Astrocyte (in vitro differentiated cells and primary cell): ENCODE results near the gene XYLT1. TPM values are rescaled to one million over a fixed set of nuclear protein-coding genes. Genes with fewer than 3 reads are reported as not detected.

ENCODE experiments used
- DNase-seq: peaks from one replicate; pipeline ENCODE4 v3.0.0-alpha.2; 2010; ENCODE audit warnings: low read depth
- FAIRE-seq: peaks from 2 replicates; lab custom pipeline; 2011; peaks lifted over from hg19 to GRCh38; lab: Jason Lieb, UNC
- H2AFZ ChIP-seq: 2 replicates; pipeline ENCODE4 v1.6.0; 2012; ENCODE audit warnings: low read depth, low read length, inconsistent platforms
- H3K27ac ChIP-seq: 2 replicates; pipeline ENCODE4 v1.5.1; 2011; ENCODE audit warnings: low read depth, low read length, inconsistent platforms
- H3K27me3 ChIP-seq: 2 replicates; pipeline ENCODE4 v1.6.0; 2011; ENCODE audit warnings: low read length, inconsistent platforms; ENCODE audit not compliant: insufficient read depth
- H3K36me3 ChIP-seq: 2 replicates; pipeline ENCODE4 v1.5.1; 2011; ENCODE audit warnings: low read length, inconsistent platforms; ENCODE audit not compliant: insufficient read depth
- H3K4me1 ChIP-seq: 2 replicates; pipeline ENCODE4 v1.5.1; 2011; ENCODE audit warnings: low read length, inconsistent platforms; ENCODE audit not compliant: insufficient read depth
- H3K4me2 ChIP-seq: 2 replicates; pipeline ENCODE4 v1.6.0; 2012; ENCODE audit warnings: low read length, inconsistent platforms
- H3K4me3 ChIP-seq: 2 replicates; pipeline ENCODE4 v1.5.1; 2011; ENCODE audit warnings: low read depth, mild to moderate bottlenecking, low read length, inconsistent platforms; ENCODE audit not compliant: insufficient read depth
- H3K79me2 ChIP-seq: 2 replicates; pipeline ENCODE4 v1.6.0; 2012; ENCODE audit warnings: mild to moderate bottlenecking, low read length, inconsistent platforms; ENCODE audit not compliant: insufficient read depth
- H3K9ac ChIP-seq: 2 replicates; pipeline ENCODE4 v1.6.0; 2012; ENCODE audit warnings: mild to moderate bottlenecking, low read length, inconsistent platforms
- H3K9me3 ChIP-seq: 2 replicates; pipeline ENCODE4 v1.5.1; 2012; ENCODE audit warnings: low read depth, mild to moderate bottlenecking, low read length, inconsistent platforms; ENCODE audit not compliant: insufficient read depth
- H4K20me1 ChIP-seq: 2 replicates; pipeline ENCODE4 v1.6.0; 2012; ENCODE audit warnings: low read length, inconsistent platforms; ENCODE audit not compliant: insufficient read depth
- H3K27ac Mint-ChIP-seq: one replicate; pipeline ENCODE4 v1.8.0; 2021; ENCODE audit warnings: mild to moderate bottlenecking, mixed read lengths; ENCODE audit not compliant: unreplicated experiment
- H3K27me3 Mint-ChIP-seq: one replicate; pipeline ENCODE4 v1.8.0; 2021; ENCODE audit warnings: low read depth, mixed read lengths; ENCODE audit not compliant: unreplicated experiment
- H3K36me3 Mint-ChIP-seq: one replicate; pipeline ENCODE4 v1.8.0; 2021; ENCODE audit warnings: low read depth, mixed read lengths; ENCODE audit not compliant: unreplicated experiment
- H3K4me1 Mint-ChIP-seq: one replicate; pipeline ENCODE4 v1.8.0; 2021; ENCODE audit warnings: low read depth, mixed read lengths; ENCODE audit not compliant: unreplicated experiment
- H3K4me3 Mint-ChIP-seq: one replicate; pipeline ENCODE4 v1.8.0; 2021; ENCODE audit warnings: mild to moderate bottlenecking, moderate library complexity, mixed read lengths; ENCODE audit not compliant: unreplicated experiment
- H3K9me3 Mint-ChIP-seq: one replicate; pipeline ENCODE4 v1.8.0; 2021; ENCODE audit warnings: mild to moderate bottlenecking, mixed read lengths; ENCODE audit not compliant: unreplicated experiment
- CTCF ChIP-seq: IDR thresholded peaks from 2 replicates; pipeline ENCODE4 v1.5.1; 2011; ENCODE audit warnings: low read depth, mild to moderate bottlenecking, inconsistent platforms, low read length, moderate library complexity; ENCODE audit not compliant: insufficient read depth
- EZH2 ChIP-seq: IDR thresholded peaks from 2 replicates; pipeline ENCODE4 v1.6.1; 2012; ENCODE audit warnings: mild to moderate bottlenecking, low read length, inconsistent platforms; ENCODE audit not compliant: insufficient read depth
- total RNA-seq: library from RNA; stranded (reverse); gene quantifications from 2 replicates; pipeline ENCODE4 v1.2.1, GENCODE V29; 2021

The XYLT1 gene
- total RNA-seq, 1 donor from 2014 or later = 22.9 TPM

GRCh38 chr16:17374668-17375255, 96.0 kb downstream of the XYLT1 start:
- DNase-seq = no peak
- no peak for FAIRE-seq
- no peaks in the 10 kb centered on the region for H3K27me3 ChIP-seq
- H3K27ac ChIP-seq = no peak overlapping the region
- Mint-ChIP-seq H3K9me3 (no peaks in the 10 kb centered on the region), H3K27me3 (peaks cover 2% of the 10 kb centered on the region), H3K4me1 (peaks cover 31% of the 10 kb centered on the region), H3K4me3 (no peak overlapping the region), H3K27ac (no peak overlapping the region), H3K36me3 (peaks cover 3% of the 10 kb centered on the region)
- H3K36me3 ChIP-seq = no peaks in the 10 kb centered on the region
- peaks cover 82% of the 10 kb centered on the region for H3K79me2 ChIP-seq
- no peak overlapping the region for H3K4me3 ChIP-seq
- H3K9ac ChIP-seq = no peak overlapping the region
- peaks cover 99% of the 10 kb centered on the region for H4K20me1 ChIP-seq
- no peaks in the 10 kb centered on the region for H3K9me3 ChIP-seq
- TF ChIP-seq EZH2 = no peak
- no peak for TF ChIP-seq CTCF
- H3K4me2 ChIP-seq = no peak overlapping the region
- peaks cover 20% of the 10 kb centered on the region for H3K4me1 ChIP-seq
- no peak overlapping the region for H2AFZ ChIP-seq

- TF ChIP-seq CTCF (no peak), EZH2 (no peak)
- H2AFZ ChIP-seq = no peak overlapping the region
- no peak for DNase-seq
- H4K20me1 ChIP-seq = peaks cover 97% of the 10 kb centered on the region
- no peaks in the 10 kb centered on the region for H3K27me3 ChIP-seq
- no peaks in the 10 kb centered on the region for H3K9me3 Mint-ChIP-seq
- no peak overlapping the region for H3K4me2 ChIP-seq
- H3K36me3 Mint-ChIP-seq = peaks cover 3% of the 10 kb centered on the region
- no peaks in the 10 kb centered on the region for H3K36me3 ChIP-seq
- H3K79me2 ChIP-seq = peaks cover 86% of the 10 kb centered on the region
- H3K9me3 ChIP-seq = no peaks in the 10 kb centered on the region
- peaks cover 2% of the 10 kb centered on the region for H3K27me3 Mint-ChIP-seq
- peaks cover 26% of the 10 kb centered on the region for H3K4me1 Mint-ChIP-seq
- no peak overlapping the region for H3K4me3 ChIP-seq
- peaks cover 21% of the 10 kb centered on the region for H3K4me1 ChIP-seq
- no peak overlapping the region for H3K27ac ChIP-seq
- H3K9ac ChIP-seq = no peak overlapping the region
- H3K4me3 Mint-ChIP-seq = no peak overlapping the region
- H3K27ac Mint-ChIP-seq = no peak overlapping the region
- no peak for FAIRE-seq
Observed at GRCh38 chr16:17373533-17373932, 97.2 kb downstream of the XYLT1 start.

- H3K27ac Mint-ChIP-seq = no peak overlapping the region
- peak; percentile 41 for DNase-seq
- Histone ChIP-seq H4K20me1 (peaks cover 97% of the 10 kb centered on the region), H2AFZ (no peak overlapping the region), H3K27ac (no peak overlapping the region), H3K79me2 (peaks cover 84% of the 10 kb centered on the region), H3K4me1 (peaks cover 29% of the 10 kb centered on the region), H3K9ac (no peak overlapping the region), H3K36me3 (no peaks in the 10 kb centered on the region), H3K4me3 (no peak overlapping the region), H3K4me2 (no peak overlapping the region), H3K27me3 (no peaks in the 10 kb centered on the region), H3K9me3 (no peaks in the 10 kb centered on the region)
- H3K9me3 Mint-ChIP-seq = no peaks in the 10 kb centered on the region
- no peak overlapping the region for H3K4me3 Mint-ChIP-seq
- FAIRE-seq = no peak
- H3K36me3 Mint-ChIP-seq = peaks cover 3% of the 10 kb centered on the region
- TF ChIP-seq CTCF (no peak), EZH2 (no peak)
- H3K4me1 Mint-ChIP-seq = peaks cover 29% of the 10 kb centered on the region
- H3K27me3 Mint-ChIP-seq = peaks cover 2% of the 10 kb centered on the region
Observed at GRCh38 chr16:17372386-17372785, 98.4 kb downstream of the XYLT1 start.
